HepG2 (cell line): ENCODE data around the gene GUCY2D. TPM values are rescaled to one million over a fixed set of nuclear protein-coding genes. Genes with fewer than 3 reads are reported as not detected.

Source experiments
- ATRX ChIP-seq: sonication (generic); formaldehyde crosslinking; IDR thresholded peaks from 2 replicates; pipeline ENCODE4 v1.4.0; 2020; ENCODE audit warnings: missing genetic modification reagents, borderline replicate concordance
- BCL6 ChIP-seq: IDR thresholded peaks from 2 replicates; pipeline ENCODE4 v1.6.1; 2016; ENCODE audit warnings: missing genetic modification reagents, missing compliant biosample characterization
- GZF1 ChIP-seq: sonication (generic); formaldehyde crosslinking; IDR thresholded peaks from 2 replicates; pipeline ENCODE4 v1.5.1; 2020; ENCODE audit warnings: mild to moderate bottlenecking, missing genetic modification reagents
- HNF1B ChIP-seq: sonication (generic); formaldehyde crosslinking; IDR thresholded peaks from 2 replicates; pipeline ENCODE4 v1.5.1; 2020; ENCODE audit warnings: mild to moderate bottlenecking, moderate library complexity, missing genetic modification reagents
- HOXD1 ChIP-seq: sonication (generic); formaldehyde crosslinking; IDR thresholded peaks from 2 replicates; pipeline ENCODE4 v1.5.0; 2020; ENCODE audit warnings: missing genetic modification reagents
- KDM5A ChIP-seq: fragments of 200-600 bp; sonication (generic); IDR thresholded peaks from 2 replicates; pipeline ENCODE4 v1.7.0; 2018; ENCODE audit warnings: antibody characterized with exemption, mild to moderate bottlenecking, low read length, borderline replicate concordance
- MED8 ChIP-seq: sonication (generic); formaldehyde crosslinking; IDR thresholded peaks from 2 replicates; pipeline ENCODE4 v1.8.1; 2023; ENCODE audit warnings: mild to moderate bottlenecking, missing genetic modification reagents; ENCODE audit not compliant: insufficient replicate concordance
- MTA1 ChIP-seq: sonication (generic); formaldehyde crosslinking; IDR thresholded peaks from 2 replicates; pipeline ENCODE4 v1.4.0; 2020; ENCODE audit warnings: missing genetic modification reagents, mild to moderate bottlenecking, borderline replicate concordance
- NFE2 ChIP-seq: sonication (generic); formaldehyde crosslinking; IDR thresholded peaks from 2 replicates; pipeline ENCODE4 v1.4.0; 2020; ENCODE audit warnings: missing genetic modification reagents
- PHF5A ChIP-seq: IDR thresholded peaks from one replicate; pipeline ENCODE4 v1.6.1; 2018; ENCODE audit warnings: low read depth, missing genetic modification reagents; ENCODE audit not compliant: unreplicated experiment
- TBX2 ChIP-seq: sonication (generic); formaldehyde crosslinking; IDR thresholded peaks from 2 replicates; pipeline ENCODE4 v1.5.0; 2020; ENCODE audit warnings: missing genetic modification reagents, mild to moderate bottlenecking, borderline replicate concordance
- XRCC5 ChIP-seq: fragments of 200-400 bp; formaldehyde crosslinking; optimal IDR thresholded peaks from 2 replicates; pipeline ENCODE3; 2017; ENCODE audit warnings: mild to moderate bottlenecking, low read length
- ZFP82 ChIP-seq: sonication (generic); formaldehyde crosslinking; IDR thresholded peaks from 2 replicates; pipeline ENCODE4 v1.5.1; 2020; ENCODE audit warnings: mild to moderate bottlenecking, missing genetic modification reagents, borderline replicate concordance
- ZNF138 ChIP-seq: sonication (generic); formaldehyde crosslinking; IDR thresholded peaks from 2 replicates; pipeline ENCODE4 v1.5.0; 2020; ENCODE audit warnings: mild to moderate bottlenecking, low read depth, missing genetic modification reagents
- ZNF24 ChIP-seq: fragments of 450-650 bp; IDR thresholded peaks from 2 replicates; pipeline ENCODE4 v1.6.1; 2017; ENCODE audit warnings: antibody characterized with exemption, mild to moderate bottlenecking
- ZNF609 ChIP-seq: sonication (generic); formaldehyde crosslinking; IDR thresholded peaks from 2 replicates; pipeline ENCODE4 v1.4.0; 2020; ENCODE audit warnings: mild to moderate bottlenecking, missing genetic modification reagents, borderline replicate concordance
- polyA plus RNA-seq, 8 experiments: library from polyadenylated mRNA; depleted of rRNA in 3 of 8; stranded (reverse) in 7 of 8; unstranded in 1 of 8; fragments of >200 nt; fragmentation: Illumina TruSeq in 4 of 8; extraction: Trizol in 4 of 8; gene quantifications; 2 replicates each; pipeline versions ENCODE4 v1.2.1 to v1.2.3, GENCODE V29; 2011 to 2016; ENCODE audit warnings: low read depth in 4 of 8, missing spikeins in 1 of 8, mixed read lengths in 1 of 8; ENCODE audit not compliant: insufficient read depth in 1 of 8
- total RNA-seq, 5 experiments: library from RNA; depleted of rRNA; stranded (reverse); fragments of >200 nt; fragmentation: Illumina TruSeq; extraction: Trizol; gene quantifications; 2 replicates each; pipeline ENCODE4 v1.2.3, GENCODE V29; 2016; ENCODE audit warnings: low read depth in 1 of 5
- TF ChIP-seq, protein P1 (sequence below): sonication (generic); formaldehyde crosslinking; conservative IDR thresholded peaks from 2 replicates; pipeline ENCODE4 v1.4.0; 2020; ENCODE audit warnings: missing genetic modification reagents
- TF ChIP-seq, protein P2 (sequence below): sonication (generic); formaldehyde crosslinking; IDR thresholded peaks from 2 replicates; pipeline ENCODE4 v1.9.0; 2022; ENCODE audit warnings: low read depth, missing genetic modification reagents

Gene GUCY2D
- total and polyA plus RNA-seq, 2 of the 13 experiments (the other 11 are each of a cell fraction or from before 2014, with no cell fraction given), result not detected

DNA sequence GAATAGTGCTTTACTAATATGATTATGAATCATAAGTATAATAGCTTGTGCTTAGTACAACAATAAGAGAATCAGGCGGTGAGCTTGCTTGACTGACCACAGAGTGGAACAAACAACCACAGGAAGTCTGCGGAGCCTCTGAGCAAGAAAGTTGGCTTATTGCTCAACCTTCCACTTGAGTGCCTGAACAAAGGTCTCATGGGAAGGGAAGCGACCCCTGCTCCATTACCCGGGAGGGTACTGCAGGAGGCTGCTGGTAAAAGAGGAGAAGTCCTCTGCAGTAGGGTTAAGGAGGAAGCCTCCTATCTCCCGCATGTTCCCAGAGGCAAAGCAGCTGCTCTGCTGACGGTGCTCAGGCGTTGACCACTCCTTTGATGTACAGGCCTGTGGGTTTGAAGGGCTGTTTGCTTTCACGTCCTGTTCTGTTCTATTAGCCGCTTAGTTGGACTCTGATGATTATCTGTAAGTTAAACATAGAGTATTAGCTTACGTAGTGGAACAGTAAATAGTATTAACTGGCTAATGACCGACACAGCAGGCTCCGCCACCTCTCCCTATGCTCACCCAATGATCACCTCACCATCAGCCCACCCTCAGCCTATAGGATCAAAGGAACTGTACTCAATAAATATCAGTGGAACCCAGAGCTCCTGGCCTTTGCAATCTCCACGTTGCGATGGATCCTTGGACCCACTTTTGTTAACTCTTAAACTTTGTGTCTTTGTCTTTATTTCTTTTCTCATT, 54.0 kb downstream of the GUCY2D start (continued):
- TF ChIP-seq, protein P1, sequence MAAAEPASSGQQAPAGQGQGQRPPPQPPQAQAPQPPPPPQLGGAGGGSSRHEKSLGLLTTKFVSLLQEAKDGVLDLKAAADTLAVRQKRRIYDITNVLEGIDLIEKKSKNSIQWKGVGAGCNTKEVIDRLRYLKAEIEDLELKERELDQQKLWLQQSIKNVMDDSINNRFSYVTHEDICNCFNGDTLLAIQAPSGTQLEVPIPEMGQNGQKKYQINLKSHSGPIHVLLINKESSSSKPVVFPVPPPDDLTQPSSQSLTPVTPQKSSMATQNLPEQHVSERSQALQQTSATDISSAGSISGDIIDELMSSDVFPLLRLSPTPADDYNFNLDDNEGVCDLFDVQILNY (CRISPR knock-in tag), result no peak
- TF ChIP-seq XRCC5 (no peak), KDM5A (peak; percentile 30; the same call in 1 of the 2 replicates), GZF1 (CRISPR knock-in tag) (no peak), ZNF609 (CRISPR knock-in tag) (peak; percentile 100), MED8 (CRISPR knock-in tag) (peak; percentile 80), BCL6 (peak; percentile 93), HOXD1 (CRISPR knock-in tag) (0 out of 2 replicates have a peak, but pooled peaks have one; percentile 51), NFE2 (CRISPR knock-in tag) (no peak), PHF5A (CRISPR knock-in tag) (peak; percentile 7), TBX2 (CRISPR knock-in tag) (peak; percentile 98), MTA1 (CRISPR knock-in tag) (no peak), ZFP82 (CRISPR knock-in tag) (no peak), HNF1B (CRISPR knock-in tag) (peak; percentile 78), ATRX (CRISPR knock-in tag) (no peak), ZNF24 (no peak), ZNF138 (CRISPR knock-in tag) (no peak)
- TF ChIP-seq, protein P2, sequence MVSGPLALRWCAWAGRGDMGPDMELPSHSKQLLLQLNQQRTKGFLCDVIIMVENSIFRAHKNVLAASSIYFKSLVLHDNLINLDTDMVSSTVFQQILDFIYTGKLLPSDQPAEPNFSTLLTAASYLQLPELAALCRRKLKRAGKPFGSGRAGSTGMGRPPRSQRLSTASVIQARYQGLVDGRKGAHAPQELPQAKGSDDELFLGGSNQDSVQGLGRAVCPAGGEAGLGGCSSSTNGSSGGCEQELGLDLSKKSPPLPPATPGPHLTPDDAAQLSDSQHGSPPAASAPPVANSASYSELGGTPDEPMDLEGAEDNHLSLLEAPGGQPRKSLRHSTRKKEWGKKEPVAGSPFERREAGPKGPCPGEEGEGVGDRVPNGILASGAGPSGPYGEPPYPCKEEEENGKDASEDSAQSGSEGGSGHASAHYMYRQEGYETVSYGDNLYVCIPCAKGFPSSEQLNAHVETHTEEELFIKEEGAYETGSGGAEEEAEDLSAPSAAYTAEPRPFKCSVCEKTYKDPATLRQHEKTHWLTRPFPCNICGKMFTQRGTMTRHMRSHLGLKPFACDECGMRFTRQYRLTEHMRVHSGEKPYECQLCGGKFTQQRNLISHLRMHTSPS (CRISPR knock-in tag), result peak; percentile 16; the same call in 1 of the 2 replicates
